HepG2 (cell line): ENCODE measurements around the gene HBS1L. TPM values are rescaled to one million over a fixed set of nuclear protein-coding genes. Genes with fewer than 3 reads are reported as not detected.

Experiments
- ATAC-seq: fragments of 200-7000 bp; cut with Tn5 transposase; 3 replicates; pipeline ENCODE4 v1.9.1; 2020; ENCODE audit warnings: mild to moderate bottlenecking, moderate library complexity
- BruUV-seq: library from RNA; stranded (reverse); fragments of 400-500 nt; replicated peaks from 2 replicates; lab custom pipeline; 2021; lab: Mats Ljungman, UMichigan
- CTCF ChIA-PET: fragments of 300-600 bp; formaldehyde crosslinking; extraction: SDS; loops from one replicate; lab custom pipeline; 2021; ENCODE audit warnings: low total read pairs, inconsistent platforms, low intra/inter-chr PET ratio; lab: Yijun Ruan, JAX
- POLR2A ChIA-PET: fragments of 350-600 bp; sonication (Branson Sonifier 250); formaldehyde crosslinking; loops from one replicate; lab custom pipeline; 2020; ENCODE audit warnings: antibody characterized with exemption, inconsistent platforms; lab: Yijun Ruan, JAX
- DNase-seq: peaks from one replicate; pipeline ENCODE4 v3.0.0-alpha.2; 2015; ENCODE audit warnings: low spot score
- FAIRE-seq: peaks from 3 replicates; lab custom pipeline; 2011; peaks lifted over from hg19 to GRCh38; lab: Jason Lieb, UNC
- H2AFZ ChIP-seq: one replicate; pipeline ENCODE4 v1.6.1; 2011; ENCODE audit warnings: low read length, inconsistent platforms
- H3K27ac ChIP-seq: fragments of 300-600 bp; 3 replicates; pipeline ENCODE4 v1.8.0; 2011; ENCODE audit warnings: mixed run types, mild to moderate bottlenecking, mixed read lengths, low read length, inconsistent platforms; ENCODE audit not compliant: insufficient read depth; ENCODE audit errors: extremely low read length
- H3K27me3 ChIP-seq, 2 experiments: fragments of 200-600 bp in 1 of 2; 2 replicates in 1 of 2; 3 replicates in 1 of 2; pipeline versions ENCODE4 v1.6.0 to v1.8.0; 2011; ENCODE audit warnings: low read length in 2 of 2, mild to moderate bottlenecking in 2 of 2, moderate library complexity in 2 of 2, inconsistent platforms in 1 of 2; ENCODE audit not compliant: insufficient read depth in 2 of 2, control insufficient read depth in 1 of 2
- H3K36me3 ChIP-seq, 2 experiments: fragments of 200-600 bp in 1 of 2; replicated peaks in 1 of 2; 2 replicates in 1 of 2; 3 replicates in 1 of 2; pipeline versions ENCODE4 v1.5.1 to v1.8.0; 2011; ENCODE audit warnings: low read length in 2 of 2, inconsistent platforms in 1 of 2; ENCODE audit not compliant: insufficient read depth in 2 of 2, control insufficient read depth in 1 of 2
- H3K4me1 ChIP-seq: 2 replicates; pipeline ENCODE4 v1.5.1; 2012; ENCODE audit warnings: low read length, inconsistent platforms; ENCODE audit not compliant: insufficient read depth
- H3K4me2 ChIP-seq: 2 replicates; pipeline ENCODE4 v1.6.0; 2011; ENCODE audit warnings: low read depth, low read length, inconsistent platforms
- H3K4me3 ChIP-seq, 3 experiments: fragments of 200-600 bp in 1 of 3; sonication (generic), shearing (Covaris generic) in 1 of 3; replicated peaks in 1 of 3; 2 replicates each; pipeline ENCODE4 v1.5.1; 2011 to 2016; ENCODE audit warnings: low read length in 3 of 3, inconsistent platforms in 2 of 3, low read depth in 2 of 3, mild to moderate bottlenecking in 2 of 3, control low read depth in 1 of 3, mixed read lengths in 1 of 3; ENCODE audit not compliant: insufficient read depth in 1 of 3
- H3K79me2 ChIP-seq: one replicate; pipeline ENCODE4 v1.6.1; 2011; ENCODE audit warnings: low read length, inconsistent platforms; ENCODE audit not compliant: insufficient read depth
- H3K9ac ChIP-seq: 2 replicates; pipeline ENCODE4 v1.6.0; 2011; ENCODE audit warnings: mild to moderate bottlenecking, low read depth, low read length, inconsistent platforms; ENCODE audit not compliant: insufficient read depth
- H3K9me3 ChIP-seq: 2 replicates; pipeline ENCODE4 v1.5.1; 2012; ENCODE audit warnings: mild to moderate bottlenecking, low read length
- H4K20me1 ChIP-seq: 2 replicates; pipeline ENCODE4 v1.6.0; 2011; ENCODE audit warnings: inconsistent platforms, mild to moderate bottlenecking, low read length, moderate library complexity; ENCODE audit not compliant: insufficient read depth
- CHD2 ChIP-seq: IDR thresholded peaks from 2 replicates; pipeline ENCODE4 v1.6.1; 2011; ENCODE audit warnings: low read depth, low read length, improper control_type of control experiment
- GLMP ChIP-seq: sonication (generic); formaldehyde crosslinking; IDR thresholded peaks from 2 replicates; pipeline ENCODE4 v1.9.0; 2021; ENCODE audit warnings: missing genetic modification reagents, mild to moderate bottlenecking, borderline replicate concordance
- NCOA2 ChIP-seq: sonication (generic); formaldehyde crosslinking; IDR thresholded peaks from 2 replicates; pipeline ENCODE4 v1.8.0; 2022; ENCODE audit warnings: inconsistent platforms
- NFIC ChIP-seq: IDR thresholded peaks from 2 replicates; pipeline ENCODE4 v1.6.1; 2012; ENCODE audit warnings: mild to moderate bottlenecking, low read length, inconsistent platforms
- ZNF296 ChIP-seq: sonication (generic); formaldehyde crosslinking; conservative IDR thresholded peaks from 2 replicates; pipeline ENCODE4 v1.5.0; 2020; ENCODE audit warnings: mild to moderate bottlenecking, missing genetic modification reagents
- ZUFSP ChIP-seq: sonication (generic); formaldehyde crosslinking; IDR thresholded peaks from 2 replicates; pipeline ENCODE4 v1.9.0; 2021; ENCODE audit warnings: missing genetic modification reagents, mild to moderate bottlenecking, borderline replicate concordance
- WGBS: methylation state at CpG from one replicate; pipeline ENCODE4 v1.1.6; 2017; ENCODE audit warnings: low lambda C conversion rate; 5-methylcytosine and 5-hydroxymethylcytosine counted together
- in situ Hi-C: cut with HindIII; loops from 2 replicates; pipeline ENCODE4 v1.10.0; 2017; ENCODE audit warnings: low pct_unique_long_range_greater_than_20kb; ENCODE audit not compliant: extremely low pct_ligation_motif_present
- intact Hi-C: fragments of 100-400 bp; cut with micrococcal nuclease; formaldehyde crosslinking; loops from one replicate; pipeline ENCODE4 v1.10.0; 2022; ENCODE audit not compliant: unreplicated experiment
- polyA plus RNA-seq, 8 experiments: library from polyadenylated mRNA; depleted of rRNA in 3 of 8; stranded (reverse) in 7 of 8; unstranded in 1 of 8; fragments of >200 nt; fragmentation: Illumina TruSeq in 4 of 8; extraction: Trizol in 4 of 8; gene quantifications; 2 replicates each; pipeline versions ENCODE4 v1.2.1 to v1.2.3, GENCODE V29; 2011 to 2016; ENCODE audit warnings: low read depth in 4 of 8, missing spikeins in 1 of 8, mixed read lengths in 1 of 8; ENCODE audit not compliant: insufficient read depth in 1 of 8
- total RNA-seq, 5 experiments: library from RNA; depleted of rRNA; stranded (reverse); fragments of >200 nt; fragmentation: Illumina TruSeq; extraction: Trizol; gene quantifications; 2 replicates each; pipeline ENCODE4 v1.2.3, GENCODE V29; 2016; ENCODE audit warnings: low read depth in 1 of 5

HBS1L gene
- total and polyA plus RNA-seq, 2 of the 13 experiments (the other 11 are each of a cell fraction or from before 2014, with no cell fraction given) = 44.1 to 138 TPM

- TF ChIP-seq GLMP = no peak
Measured at GRCh38 chr6:135018941-135019340, 35.7 kb downstream of the HBS1L start (continued).

- no peak for TF ChIP-seq ZNF296 (CRISPR knock-in tag)
- TF ChIP-seq NCOA2 (CRISPR knock-in tag) = no peak
- TF ChIP-seq NFIC = no peak
- no peaks in the 10 kb centered on the region for H3K27me3 ChIP-seq
- no peak overlapping the region for H3K4me2 ChIP-seq
- WGBS = 96% methylated on average over 2 of the region's 2 CpGs
- no peaks in the 10 kb centered on the region for H3K9me3 ChIP-seq
- no peak overlapping the region for H3K27ac ChIP-seq
- no peaks in the 10 kb centered on the region for H4K20me1 ChIP-seq
- H3K9ac ChIP-seq = no peak overlapping the region
- BruUV-seq = no TSS peak
- FAIRE-seq (no peak), ATAC-seq (no peak), DNase-seq (no peak)
- POLR2A ChIA-PET = no interaction called here
- intact Hi-C loops (no loop called here), in situ Hi-C loops (no loop called here)
- peaks cover 4% of the 10 kb centered on the region for H3K79me2 ChIP-seq
- CTCF ChIA-PET = no interaction called here
- no peaks in the 10 kb centered on the region for H3K36me3 ChIP-seq
- H2AFZ ChIP-seq = no peak overlapping the region
- no peaks in the 10 kb centered on the region for H3K4me1 ChIP-seq
- no peak overlapping the region for H3K4me3 ChIP-seq
Measured at GRCh38 chr6:135018052-135018451, 36.6 kb downstream of the HBS1L start.

GRCh38 chr6:135014353-135014832, 40.2 kb downstream of the HBS1L start:
- Histone ChIP-seq H3K27ac (no peak overlapping the region), H3K27me3 (no peaks in the 10 kb centered on the region), H4K20me1 (no peaks in the 10 kb centered on the region), H2AFZ (no peak overlapping the region), H3K36me3 (no peaks in the 10 kb centered on the region), H3K4me2 (no peak overlapping the region), H3K4me3 (no peak overlapping the region), H3K79me2 (peaks cover 2% of the 10 kb centered on the region), H3K9me3 (no peaks in the 10 kb centered on the region), H3K4me1 (peaks cover under 1% of the 10 kb centered on the region; the same call in 1 of the 2 replicates), H3K9ac (no peak overlapping the region)
- intact Hi-C loops = no loop called here
- POLR2A ChIA-PET = no interaction called here
- CTCF ChIA-PET = no interaction called here
- WGBS = 98% methylated on average over 4 of the region's 4 CpGs
- ATAC-seq = no peak
- DNase-seq = no peak
- BruUV-seq = no TSS peak
- in situ Hi-C loops = no loop called here
- FAIRE-seq = no peak
- TF ChIP-seq CHD2 = no peak
- no peak for TF ChIP-seq ZUFSP (CRISPR knock-in tag)
